HG03139 (cell line): ENCODE data around the gene AFF4.
"Not testable (repeated sequence)": the region's sequence is repeated elsewhere in the genome, so short reads cannot be mapped to it uniquely, and the experiment has no call there.

Experiments
- ATAC-seq: cut with Tn5 transposase; IDR thresholded peaks from one replicate; pipeline ENCODE4 v1.9.1; 2021; ENCODE audit not compliant: unreplicated experiment

Gene AFF4

DNA sequence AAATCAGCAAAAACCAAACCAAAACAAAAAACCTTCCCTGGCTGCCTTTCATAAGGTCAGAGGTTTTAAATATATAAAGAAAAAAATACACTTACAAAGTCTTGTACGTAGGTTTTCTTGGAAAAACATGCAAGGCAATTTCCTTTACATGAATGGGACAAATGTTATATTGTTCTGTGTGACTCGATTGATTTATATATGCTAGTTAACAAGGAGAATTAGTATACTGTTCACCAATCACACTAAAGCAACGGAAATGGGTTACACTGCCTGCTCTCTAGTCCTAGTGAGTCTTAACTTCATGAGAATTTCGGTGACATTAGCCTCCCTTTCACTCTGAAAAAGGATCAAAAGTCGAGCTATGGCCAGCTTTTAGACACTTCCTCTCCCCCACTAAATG is 102.7 kb downstream of the AFF4 start:
- no peak for ATAC-seq

DNA sequence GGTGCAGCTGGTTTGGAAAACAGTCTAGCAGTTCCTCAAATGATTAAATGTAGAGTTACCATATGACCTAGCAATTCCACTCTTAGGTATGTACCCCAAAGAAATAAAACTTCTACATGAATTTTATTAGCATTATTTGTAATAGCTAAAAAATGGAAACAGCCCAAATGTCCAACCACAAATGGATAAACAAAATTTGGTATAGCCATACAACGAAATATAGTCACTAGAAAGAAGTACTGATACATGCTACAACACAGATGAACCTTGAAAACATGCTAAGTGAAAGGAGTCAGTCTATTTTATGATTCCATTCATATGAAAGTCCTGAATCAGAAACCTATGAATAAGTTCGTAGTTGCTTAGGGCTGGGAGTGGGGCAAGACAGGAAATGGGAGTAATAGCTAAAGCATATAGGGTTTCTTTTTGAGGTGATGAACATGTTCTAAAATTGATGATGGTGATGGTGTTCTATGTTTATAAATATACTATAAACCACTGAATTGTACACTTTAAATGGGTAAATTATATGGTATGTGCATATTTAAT is 103.5 kb downstream of the AFF4 start:
- no peak for ATAC-seq

- no peak for ATAC-seq
Measured at GRCh38 chr5:132856011-132856410, 107.4 kb downstream of the AFF4 start.

DNA sequence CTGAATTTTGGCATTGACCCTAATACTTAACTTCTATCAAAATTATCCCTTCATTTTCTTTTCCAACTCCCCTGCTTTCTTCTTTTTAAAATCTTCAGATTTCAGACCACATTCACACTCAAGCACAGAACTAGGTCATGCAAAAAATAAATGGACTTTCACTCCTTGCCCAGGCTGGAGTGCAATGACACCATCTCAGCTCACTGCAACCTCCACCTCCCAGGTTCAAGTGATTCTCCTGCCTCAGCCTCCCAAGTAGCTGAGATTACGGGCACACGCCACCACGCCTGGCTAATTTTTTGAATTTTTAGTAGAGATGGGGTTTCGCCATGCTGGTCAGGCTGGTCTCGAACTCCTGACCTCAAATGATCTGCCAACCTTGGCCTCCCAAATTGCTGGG is 108.4 kb downstream of the AFF4 start:
- ATAC-seq: not testable (repeated sequence)

GRCh38 chr5:132854301-132854700 is 109.1 kb downstream of the AFF4 start:
- no peak for ATAC-seq

- no peak for ATAC-seq
Measured at GRCh38 chr5:132853790-132854189, 109.6 kb downstream of the AFF4 start.

DNA sequence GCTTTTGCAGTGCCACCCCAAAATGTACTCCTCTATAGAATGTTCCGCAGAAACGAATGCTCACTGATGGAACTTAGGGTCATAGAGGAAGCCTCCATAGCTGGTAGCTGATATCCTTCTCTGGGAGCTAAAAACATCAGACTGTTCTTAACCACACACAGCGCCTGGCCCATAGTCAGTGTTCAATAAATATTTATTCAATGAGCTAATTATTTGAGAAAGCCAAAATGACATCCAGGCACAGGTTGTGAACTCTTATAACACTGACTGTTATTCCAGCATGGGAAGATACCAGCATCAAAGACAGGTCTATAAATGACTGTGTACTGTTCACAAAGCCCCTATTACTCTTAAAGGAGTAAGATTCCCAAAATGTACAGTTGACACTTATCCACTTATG is 110.1 kb downstream of the AFF4 start:
- no peak for ATAC-seq

- no peak for ATAC-seq
Measured at GRCh38 chr5:132850066-132850465, 113.4 kb downstream of the AFF4 start.

GRCh38 chr5:132849347-132849746 is 114.1 kb downstream of the AFF4 start:
- ATAC-seq: no peak

DNA sequence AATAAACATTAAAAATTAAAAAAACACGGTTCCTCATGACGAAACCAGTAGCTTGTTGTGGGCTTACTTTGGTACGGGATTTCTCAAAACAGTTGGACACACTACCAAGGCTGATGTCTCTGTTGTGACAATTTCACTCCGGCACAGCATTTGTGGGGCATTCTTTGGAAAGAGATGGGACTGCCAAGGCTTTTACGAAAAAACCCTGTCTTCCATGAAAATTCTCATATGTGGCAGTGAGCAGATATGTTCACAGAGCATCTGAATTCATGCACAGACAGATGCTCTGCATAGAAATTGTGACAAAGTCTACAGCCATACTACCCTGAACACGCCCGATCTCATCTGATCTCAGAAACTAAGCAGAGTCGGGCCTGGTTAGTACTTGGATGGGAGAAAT is 115.2 kb downstream of the AFF4 start:
- no peak for ATAC-seq

GRCh38 chr5:132841305-132841704 is 122.1 kb downstream of the AFF4 start:
- ATAC-seq: no peak

GRCh38 chr5:132840896-132841295 is 122.5 kb downstream of the AFF4 start:
- no peak for ATAC-seq

DNA sequence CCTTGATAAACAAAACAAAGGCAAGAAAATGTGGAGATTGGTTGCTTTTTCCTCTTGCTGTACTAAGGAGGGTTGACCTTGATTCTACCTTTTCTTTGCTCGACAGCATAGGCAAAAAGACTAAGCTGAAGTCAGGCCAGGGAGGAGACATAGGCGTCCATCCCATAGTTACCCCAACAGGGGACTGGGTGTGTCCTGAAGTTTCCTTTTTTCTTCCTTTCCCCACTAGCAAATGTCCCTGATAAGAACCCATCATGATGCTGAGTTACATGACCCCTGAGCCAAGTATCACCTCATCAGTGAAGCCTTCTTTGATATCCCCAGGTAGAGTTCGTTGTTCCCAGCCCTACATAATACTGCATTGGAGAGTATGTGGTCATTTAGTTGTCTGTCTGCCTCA is 123.1 kb downstream of the AFF4 start:
- ATAC-seq: no peak

- no peak for ATAC-seq
Measured at GRCh38 chr5:132839426-132840301, 123.8 kb downstream of the AFF4 start.

DNA sequence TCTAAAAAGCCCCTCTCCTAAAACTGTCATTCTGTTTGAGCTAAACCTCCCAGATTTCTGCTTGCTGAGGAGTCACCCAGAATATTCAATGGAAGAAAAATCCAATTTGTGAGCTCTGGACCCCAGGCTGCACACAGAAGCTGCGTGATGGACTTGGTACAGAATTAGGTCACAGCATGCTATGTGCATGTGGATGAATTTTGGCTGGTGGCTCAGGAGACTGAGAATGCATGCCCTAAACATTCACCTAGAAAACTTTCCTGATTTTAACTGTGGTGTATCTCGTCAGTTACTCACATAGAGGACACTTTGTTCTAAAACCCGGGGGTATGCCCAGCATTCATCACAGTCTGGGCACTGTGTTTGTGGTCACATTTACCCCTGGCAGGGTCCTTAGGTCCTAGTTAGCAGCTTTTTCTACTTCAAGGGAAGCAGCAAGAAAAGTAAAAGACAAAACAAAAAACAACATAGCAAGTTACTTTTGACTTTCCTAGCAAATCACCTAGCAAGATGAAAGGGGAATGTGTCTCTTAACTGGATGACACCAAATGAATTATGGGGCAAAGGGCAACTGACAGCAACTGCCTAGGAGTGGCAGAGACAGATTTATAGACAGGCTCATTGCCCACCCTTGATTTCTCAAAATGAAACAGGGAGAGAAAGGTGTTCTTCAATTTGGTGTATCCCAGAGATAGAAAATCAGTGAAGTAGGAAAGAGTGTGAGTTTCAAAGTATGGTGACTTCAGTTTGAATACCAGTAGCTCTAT is 124.7 kb downstream of the AFF4 start:
- no peak for ATAC-seq

GRCh38 chr5:132837868-132838267 is 125.6 kb downstream of the AFF4 start:
- no peak for ATAC-seq

DNA sequence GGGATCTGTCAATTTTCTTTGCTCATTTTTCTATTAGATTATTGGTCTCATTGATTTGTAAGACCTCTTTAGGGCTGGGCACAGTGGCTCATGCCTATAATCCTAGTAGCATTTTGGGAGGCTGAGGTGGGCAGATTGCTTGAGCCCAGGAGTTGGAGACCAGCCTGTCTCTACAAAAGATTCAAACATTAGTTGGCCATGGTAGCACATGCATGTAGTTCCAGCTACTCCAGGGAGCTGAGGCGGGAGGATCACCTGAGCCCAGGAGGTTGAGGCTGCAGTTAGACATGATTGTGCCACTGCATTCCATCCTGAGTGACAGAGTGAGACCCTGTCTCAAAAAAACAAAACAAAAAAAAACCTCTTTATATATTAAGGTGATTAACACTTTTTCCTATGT is 126.6 kb downstream of the AFF4 start:
- no peak for ATAC-seq

DNA sequence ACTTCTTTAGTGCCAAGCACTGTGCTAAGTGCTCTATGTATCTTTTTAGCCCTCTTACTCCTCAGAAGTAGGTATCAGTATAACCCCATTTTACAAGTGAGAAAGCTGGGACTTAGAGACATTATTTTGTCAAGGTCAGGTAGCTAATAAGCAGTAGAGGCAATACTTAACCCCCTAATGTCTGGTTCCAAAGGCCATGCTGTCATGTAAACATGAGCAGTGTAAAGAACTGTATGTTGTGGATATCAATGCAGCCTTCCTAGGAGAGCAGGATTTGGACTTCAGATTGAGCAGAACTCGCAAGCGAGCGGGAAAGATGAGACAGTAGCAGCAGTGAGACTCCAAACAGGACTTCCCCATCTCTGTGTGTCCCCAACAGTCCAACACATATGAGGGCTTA is 129.4 kb downstream of the AFF4 start:
- ATAC-seq: no peak

DNA sequence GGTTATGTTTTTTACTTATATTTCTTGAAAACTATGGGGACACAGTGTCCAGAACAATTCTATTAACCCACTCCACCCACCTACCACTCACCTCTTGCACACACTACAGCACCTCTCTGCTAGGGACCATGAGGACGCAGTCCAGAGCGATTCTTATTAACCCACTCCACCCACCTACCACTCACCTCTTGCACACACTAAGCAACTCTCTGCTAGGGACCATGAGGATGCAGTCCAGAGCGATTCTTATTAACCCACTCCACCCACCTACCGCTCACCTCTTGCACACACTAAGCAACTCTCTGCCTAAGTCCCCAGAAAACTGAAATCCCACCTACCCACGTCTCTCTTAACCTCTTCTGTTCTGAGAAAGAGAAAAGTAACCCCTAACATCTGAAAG is 130.8 kb downstream of the AFF4 start:
- ATAC-seq: no peak

DNA sequence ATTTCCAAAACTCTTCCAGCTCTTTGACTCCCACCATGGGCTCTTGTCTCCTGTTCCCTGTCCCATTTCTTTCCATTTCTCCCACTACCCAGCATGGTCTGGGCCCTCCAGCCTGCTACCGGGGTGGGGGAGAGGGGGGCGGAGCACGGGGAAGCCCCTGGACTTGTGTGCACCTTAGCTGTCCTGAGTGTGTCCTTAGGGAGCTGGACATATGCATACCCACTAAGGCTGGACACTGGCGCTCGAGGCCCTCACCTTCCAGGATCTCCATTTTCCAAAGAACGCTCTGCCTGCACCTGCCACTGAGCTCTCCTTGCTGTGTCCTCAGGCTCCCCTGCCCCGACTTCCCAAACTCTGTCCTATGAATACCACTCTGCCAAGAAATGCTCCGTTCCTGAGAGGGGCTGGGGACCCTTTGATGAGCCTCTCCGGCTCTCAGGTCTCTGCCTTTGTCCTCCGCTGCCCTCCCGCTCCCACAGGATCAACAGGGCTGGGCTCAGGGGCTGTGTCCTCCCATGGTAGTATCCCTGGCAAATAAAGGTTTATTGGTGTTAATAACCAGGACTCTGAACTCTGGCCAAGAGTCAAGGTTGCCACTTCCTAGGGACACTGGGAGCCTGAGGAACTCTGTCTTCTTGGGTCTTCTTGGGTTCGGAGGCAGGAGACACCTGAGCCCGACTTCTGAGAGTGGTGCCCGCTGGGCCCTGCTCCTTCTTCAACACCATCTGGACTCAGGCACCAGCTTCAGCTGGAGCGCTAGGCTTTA is 132.2 kb downstream of the AFF4 start:
- ATAC-seq: no peak

GRCh38 chr5:132830436-132831094 is 132.9 kb downstream of the AFF4 start, which contains the start of gene SHROOM1:
Gene SHROOM1, minus strand, starts transcription at chr5:132830647. Its CDS starts 4,507 bp downstream, at chr5:132826140.
- peak; percentile 42 for ATAC-seq
